Left lung (tissue), 10 donors: ENCODE results near the gene RBL2. TPM values are rescaled to one million over a fixed set of nuclear protein-coding genes. Genes with fewer than 3 reads are reported as not detected.
"Not testable (repeated sequence)": the region's sequence is repeated elsewhere in the genome, so short reads cannot be mapped to it uniquely, and the experiment has no call there.

Experiments used
- ATAC-seq: fragments of 200-7000 bp; cut with Tn5 transposase; one replicate; pipeline ENCODE4 v1.9.1; 2020; ENCODE audit warnings: moderate library complexity
- DNase-seq, 4 donors: peaks; one replicate each; pipeline ENCODE4 v3.0.0-alpha.2; 2013 to 2020
- H3K27ac ChIP-seq, 2 donors: fragments of 200-600 bp; sonication (generic) in 1 of 2; one replicate each; pipeline versions ENCODE4 v1.5.0 to v1.8.0; 2020 to 2021
- H3K27me3 ChIP-seq, 2 donors: fragments of 200-600 bp; sonication (generic) in 1 of 2; one replicate each; pipeline versions ENCODE4 v1.5.0 to v1.8.0; 2020 to 2021
- H3K36me3 ChIP-seq, 2 donors: fragments of 200-600 bp; sonication (generic) in 1 of 2; one replicate each; pipeline versions ENCODE4 v1.5.0 to v1.8.0; 2020 to 2021
- H3K4me1 ChIP-seq, 2 donors: fragments of 200-600 bp; one replicate each; pipeline ENCODE4 v1.8.0; 2021
- H3K4me3 ChIP-seq, 2 donors: fragments of 200-600 bp; sonication (generic) in 1 of 2; one replicate each; pipeline versions ENCODE4 v1.5.0 to v1.8.0; 2020 to 2021; ENCODE audit warnings: mild to moderate bottlenecking in 1 of 2
- H3K9me3 ChIP-seq, 2 donors: fragments of 200-600 bp; sonication (generic) in 1 of 2; one replicate each; pipeline versions ENCODE4 v1.5.0 to v1.8.0; 2020 to 2021
- CTCF ChIP-seq, 2 donors: fragments of 200-600 bp; sonication (generic) in 1 of 2; IDR thresholded peaks; one replicate each; pipeline versions ENCODE4 v1.5.0 to v1.8.0; 2021; ENCODE audit warnings: antibody characterized with exemption in 2 of 2
- intact Hi-C, 2 donors: fragments of 100-400 bp; cut with DNase I; formaldehyde crosslinking; loops; one replicate each; pipeline versions ENCODE4 v1.11.2 to v1.14.2; 2022
- polyA plus RNA-seq, 6 donors: library from polyadenylated mRNA; unstranded; fragments of 120-200 nt; gene quantifications; one replicate each; pipeline ENCODE4 v1.2.1, GENCODE V29; 2013; ENCODE audit not compliant: insufficient read length in 6 of 6
- total RNA-seq, 2 donors: library from RNA; stranded (reverse); fragmentation: NEBNext Ultra II Directional; extraction: Animal tissue kit (Norgen Biotek cat#: 25700); gene quantifications; one replicate each; pipeline ENCODE4 v1.2.1, GENCODE V29; 2021
- donor health status: DM: no; HTN: yes; CAD: no.
- donor health status: DM: no; HTN: no; CAD: no.

RBL2 gene
- total and polyA plus RNA-seq, 8 donors = 62.1 to 121 (median 93.3) TPM

- no peaks in the 10 kb centered on the region for H3K27me3 ChIP-seq
- no peaks in the 10 kb centered on the region for H3K9me3 ChIP-seq
- no peaks in the 10 kb centered on the region for H3K4me1 ChIP-seq
- ATAC-seq (no peak), DNase-seq (no peak)
- H3K4me3 ChIP-seq = no peak overlapping the region
- no peaks in the 10 kb centered on the region for H3K36me3 ChIP-seq
- TF ChIP-seq CTCF (IDR thresholded peaks at IDR 0.05) = no peak
- no peak overlapping the region for H3K27ac ChIP-seq
- intact Hi-C loops = no loop called here
Observed at GRCh38 chr16:53530741-53531140, 96.5 kb downstream of the RBL2 start.

DNA sequence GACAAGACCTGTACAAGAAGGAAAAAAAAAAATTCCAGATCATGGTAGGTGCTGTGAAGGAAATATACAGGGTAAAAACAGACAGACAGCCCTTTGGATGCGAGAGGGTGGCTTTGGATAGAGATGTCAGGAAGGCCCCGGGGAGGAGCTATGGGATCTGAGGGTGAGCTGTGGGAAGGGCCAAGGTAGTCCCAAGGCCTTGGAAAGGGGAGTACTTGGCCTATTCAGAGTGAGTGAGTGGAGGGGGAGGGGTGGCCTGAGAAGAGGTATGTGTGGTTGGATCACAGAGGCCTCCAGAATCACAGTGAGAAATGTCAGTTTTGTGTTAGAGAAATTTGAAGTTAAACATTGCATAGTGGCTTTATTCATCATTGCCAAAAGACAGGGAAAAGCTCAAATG, 99.9 kb downstream of the RBL2 start:
- Histone ChIP-seq H3K4me1 (no peaks in the 10 kb centered on the region), H3K4me3 (no peak overlapping the region), H3K9me3 (no peaks in the 10 kb centered on the region), H3K27ac (no peak overlapping the region), H3K36me3 (no peaks in the 10 kb centered on the region), H3K27me3 (no peaks in the 10 kb centered on the region)
- no peak for DNase-seq
- TF ChIP-seq CTCF (IDR thresholded peaks at IDR 0.05) = no peak
- intact Hi-C loops = no loop called here
- ATAC-seq = no peak

DNA sequence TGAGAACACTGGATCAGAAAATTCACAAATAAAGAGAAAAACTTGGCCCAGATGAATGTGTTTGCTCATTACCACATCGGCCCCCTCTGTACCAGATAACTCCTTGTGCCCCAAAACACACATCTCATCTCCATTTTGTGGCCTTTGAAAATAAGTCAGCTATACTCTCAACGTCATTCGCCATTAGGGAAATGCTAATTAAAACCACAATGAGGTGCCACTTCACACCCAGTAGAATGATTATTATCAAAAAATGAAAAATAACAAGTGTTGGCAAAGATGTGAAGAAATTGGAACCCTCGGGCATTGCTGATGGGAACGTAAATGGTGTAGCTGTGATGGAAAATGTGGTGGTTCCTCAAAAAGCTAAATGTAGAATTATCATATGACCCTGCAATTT, 103.4 kb downstream of the RBL2 start:
- ATAC-seq = no peak
- TF ChIP-seq CTCF (IDR thresholded peaks at IDR 0.05) = no peak
- intact Hi-C loops = no loop called here

DNA sequence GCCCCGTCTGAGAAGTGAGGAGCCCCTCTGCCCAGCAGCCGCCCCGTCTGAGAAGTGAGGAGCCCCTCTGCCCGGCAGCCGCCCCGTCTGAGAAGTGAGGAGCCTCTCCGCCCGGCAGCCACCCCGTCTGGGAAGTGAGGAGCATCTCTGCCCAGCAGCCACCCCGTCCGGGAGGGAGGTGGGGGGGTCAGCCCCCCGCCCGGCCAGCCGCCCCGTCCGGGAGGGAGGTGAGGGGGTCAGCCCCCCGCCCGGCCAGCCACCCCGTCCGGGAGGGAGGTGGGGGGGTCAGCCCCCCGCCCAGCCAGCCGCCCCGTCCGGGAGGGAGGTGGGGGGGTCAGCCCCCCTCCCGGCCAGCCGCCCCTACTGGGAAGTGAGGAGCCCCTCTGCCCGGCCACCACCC, 105.1 kb downstream of the RBL2 start:
- H3K9me3 ChIP-seq, intact Hi-C loops, H3K36me3 ChIP-seq, H3K4me3 ChIP-seq, H3K27ac ChIP-seq, H3K4me1 ChIP-seq, ATAC-seq, DNase-seq: not testable (repeated sequence)
- H3K27me3 ChIP-seq = peaks cover 0 to 10% of the 10 kb centered on the region in 2 donors

More for the DNA sequence above, 103.4 kb downstream of the RBL2 start:
- DNase-seq = no peak
- Histone ChIP-seq H3K36me3 (no peaks in the 10 kb centered on the region), H3K9me3 (no peaks in the 10 kb centered on the region), H3K4me3 (no peak overlapping the region), H3K27ac (no peak overlapping the region), H3K4me1 (no peaks in the 10 kb centered on the region), H3K27me3 (peaks cover 0 to 10% of the 10 kb centered on the region in 2 donors)

- H3K36me3 ChIP-seq, H3K4me1 ChIP-seq, ATAC-seq, H3K4me3 ChIP-seq, H3K9me3 ChIP-seq, H3K27ac ChIP-seq, DNase-seq, intact Hi-C loops: not testable (repeated sequence)
- H3K27me3 ChIP-seq = peaks cover 0 to 17% of the 10 kb centered on the region in 2 donors
Observed at GRCh38 chr16:53539759-53540718, 105.8 kb downstream of the RBL2 start.

Other genes starting within 250 kb of the RBL2 start
- gene AKTIP, start 68.7 kb downstream of the RBL2 start, total RNA-seq = 10 to 100 TPM; 36.9 to 43.5 TPM
- gene AKTIP, start 68.7 kb downstream of the RBL2 start, polyA plus RNA-seq = 10 to 100 TPM; 43.9 to 53.7 (median 49.3) TPM